Smooth muscle cell (in vitro differentiated cells): ENCODE measurements around the gene C11orf91. TPM values are rescaled to one million over a fixed set of nuclear protein-coding genes. Genes with fewer than 3 reads are reported as not detected.

ENCODE experiments used
- DNase-seq: peaks from one replicate; lab custom pipeline; 2025; ENCODE audit not compliant: unreplicated experiment; lab: John Stamatoyannopoulos, UW
- H2AFZ ChIP-seq: fragments of 200-600 bp; sonication (generic); 2 replicates; pipeline ENCODE4 v1.6.0; 2016; ENCODE audit warnings: antibody characterized with exemption, low read depth, mild to moderate bottlenecking
- H3F3A ChIP-seq: fragments of 200-600 bp; sonication (generic); 2 replicates; pipeline ENCODE4 v1.6.0; 2017; ENCODE audit warnings: antibody characterized with exemption, low read depth
- H3K27ac ChIP-seq: fragments of 200-600 bp; sonication (generic); 2 replicates; pipeline ENCODE4 v1.5.1; 2016; ENCODE audit warnings: low read depth, mild to moderate bottlenecking
- H3K27me3 ChIP-seq: fragments of 200-600 bp; sonication (generic); 2 replicates; pipeline ENCODE4 v1.6.1; 2016; ENCODE audit warnings: low read depth, mild to moderate bottlenecking
- H3K36me3 ChIP-seq: fragments of 200-600 bp; sonication (generic); 2 replicates; pipeline ENCODE4 v1.5.1; 2016; ENCODE audit warnings: low read depth
- H3K4me1 ChIP-seq: fragments of 200-600 bp; sonication (generic); 2 replicates; pipeline ENCODE4 v1.5.1; 2016; ENCODE audit warnings: low read depth
- H3K4me2 ChIP-seq: fragments of 200-600 bp; sonication (generic); 2 replicates; pipeline ENCODE4 v1.6.0; 2016; ENCODE audit warnings: mild to moderate bottlenecking
- H3K4me3 ChIP-seq: fragments of 200-600 bp; sonication (generic); 2 replicates; pipeline ENCODE4 v1.5.1; 2016; ENCODE audit warnings: mild to moderate bottlenecking
- H3K79me2 ChIP-seq: fragments of 200-600 bp; sonication (generic); 2 replicates; pipeline ENCODE4 v1.6.0; 2016; ENCODE audit warnings: low read depth, mild to moderate bottlenecking
- H3K9ac ChIP-seq: fragments of 200-600 bp; sonication (generic); 2 replicates; pipeline ENCODE4 v1.6.0; 2016; ENCODE audit warnings: low read depth
- H3K9me3 ChIP-seq: fragments of 200-600 bp; sonication (generic); replicated peaks from 2 replicates; pipeline ENCODE4 v1.5.1; 2016; ENCODE audit warnings: low read depth
- H4K20me1 ChIP-seq: fragments of 200-600 bp; sonication (generic); 2 replicates; pipeline ENCODE4 v1.6.0; 2016; ENCODE audit warnings: low read depth
- WGBS: methylation state at CpG from one replicate; pipeline ENCODE4 v1.1.7; 2016; ENCODE audit warnings: low lambda C conversion rate; 5-methylcytosine and 5-hydroxymethylcytosine counted together
- polyA plus RNA-seq: library from polyadenylated mRNA; unstranded; fragments of >200 nt; fragmentation: Nextera tagmentation; extraction: Ambion mirVana; gene quantifications from 2 replicates; pipeline ENCODE4 v1.2.1, GENCODE V29; 2016
- total RNA-seq: library from RNA; depleted of rRNA; stranded (reverse); fragments of >200 nt; gene quantifications from 2 replicates; pipeline ENCODE4 v1.2.3, GENCODE V29; 2014
- TF ChIP-seq, protein P1 (sequence below): fragments of 200-600 bp; sonication (generic); IDR thresholded peaks from 2 replicates; pipeline ENCODE4 v1.5.1; 2017; ENCODE audit warnings: borderline replicate concordance, mild to moderate bottlenecking, antibody characterized with exemption; ENCODE audit not compliant: insufficient read depth, poor library complexity, severe bottlenecking

C11orf91 gene
- total and polyA plus RNA-seq, 2 experiments from 2014 or later, result 0.57 TPM; not detected in 1

DNA sequence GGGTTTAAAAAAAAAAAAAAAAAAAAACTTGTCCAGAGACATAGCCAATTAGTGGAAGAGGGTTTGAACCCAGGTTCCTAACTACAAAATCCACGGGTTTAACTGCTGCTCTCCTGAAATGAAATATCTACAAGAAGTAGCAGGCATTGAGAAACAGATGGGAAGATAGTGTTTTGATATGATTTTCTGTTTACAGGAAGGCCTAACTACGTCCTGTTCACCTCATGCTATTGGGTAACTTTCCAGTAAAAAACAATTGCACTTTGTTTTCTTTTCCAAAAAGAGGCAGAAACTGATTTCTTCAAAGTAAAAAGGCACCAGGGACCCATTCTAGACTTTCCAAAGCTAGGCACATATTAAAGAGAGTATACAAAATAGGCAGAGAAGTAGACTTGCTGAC lies 5.9 kb upstream of the C11orf91 start:
- H3K9ac ChIP-seq, result no peak overlapping the region
- TF ChIP-seq, protein P1, sequence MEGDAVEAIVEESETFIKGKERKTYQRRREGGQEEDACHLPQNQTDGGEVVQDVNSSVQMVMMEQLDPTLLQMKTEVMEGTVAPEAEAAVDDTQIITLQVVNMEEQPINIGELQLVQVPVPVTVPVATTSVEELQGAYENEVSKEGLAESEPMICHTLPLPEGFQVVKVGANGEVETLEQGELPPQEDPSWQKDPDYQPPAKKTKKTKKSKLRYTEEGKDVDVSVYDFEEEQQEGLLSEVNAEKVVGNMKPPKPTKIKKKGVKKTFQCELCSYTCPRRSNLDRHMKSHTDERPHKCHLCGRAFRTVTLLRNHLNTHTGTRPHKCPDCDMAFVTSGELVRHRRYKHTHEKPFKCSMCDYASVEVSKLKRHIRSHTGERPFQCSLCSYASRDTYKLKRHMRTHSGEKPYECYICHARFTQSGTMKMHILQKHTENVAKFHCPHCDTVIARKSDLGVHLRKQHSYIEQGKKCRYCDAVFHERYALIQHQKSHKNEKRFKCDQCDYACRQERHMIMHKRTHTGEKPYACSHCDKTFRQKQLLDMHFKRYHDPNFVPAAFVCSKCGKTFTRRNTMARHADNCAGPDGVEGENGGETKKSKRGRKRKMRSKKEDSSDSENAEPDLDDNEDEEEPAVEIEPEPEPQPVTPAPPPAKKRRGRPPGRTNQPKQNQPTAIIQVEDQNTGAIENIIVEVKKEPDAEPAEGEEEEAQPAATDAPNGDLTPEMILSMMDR, result no peak
- no peaks in the 10 kb centered on the region for H3F3A ChIP-seq
- no peak overlapping the region for H3K27ac ChIP-seq
- H3K79me2 ChIP-seq, result no peaks in the 10 kb centered on the region
- peaks cover 29% of the 10 kb centered on the region for H3K36me3 ChIP-seq
- peaks cover 6% of the 10 kb centered on the region for H3K4me1 ChIP-seq
- DNase-seq, result no peak
- peaks cover 29% of the 10 kb centered on the region for H4K20me1 ChIP-seq
- no peak overlapping the region for H3K4me2 ChIP-seq
- no peak overlapping the region for H3K4me3 ChIP-seq
- whole genome bisulfite sequencing, result 96% methylated on average over 2 of the region's 2 CpGs
- H3K27me3 ChIP-seq, result no peaks in the 10 kb centered on the region
- H2AFZ ChIP-seq, result no peak overlapping the region
- H3K9me3 ChIP-seq, result no peaks in the 10 kb centered on the region

DNA sequence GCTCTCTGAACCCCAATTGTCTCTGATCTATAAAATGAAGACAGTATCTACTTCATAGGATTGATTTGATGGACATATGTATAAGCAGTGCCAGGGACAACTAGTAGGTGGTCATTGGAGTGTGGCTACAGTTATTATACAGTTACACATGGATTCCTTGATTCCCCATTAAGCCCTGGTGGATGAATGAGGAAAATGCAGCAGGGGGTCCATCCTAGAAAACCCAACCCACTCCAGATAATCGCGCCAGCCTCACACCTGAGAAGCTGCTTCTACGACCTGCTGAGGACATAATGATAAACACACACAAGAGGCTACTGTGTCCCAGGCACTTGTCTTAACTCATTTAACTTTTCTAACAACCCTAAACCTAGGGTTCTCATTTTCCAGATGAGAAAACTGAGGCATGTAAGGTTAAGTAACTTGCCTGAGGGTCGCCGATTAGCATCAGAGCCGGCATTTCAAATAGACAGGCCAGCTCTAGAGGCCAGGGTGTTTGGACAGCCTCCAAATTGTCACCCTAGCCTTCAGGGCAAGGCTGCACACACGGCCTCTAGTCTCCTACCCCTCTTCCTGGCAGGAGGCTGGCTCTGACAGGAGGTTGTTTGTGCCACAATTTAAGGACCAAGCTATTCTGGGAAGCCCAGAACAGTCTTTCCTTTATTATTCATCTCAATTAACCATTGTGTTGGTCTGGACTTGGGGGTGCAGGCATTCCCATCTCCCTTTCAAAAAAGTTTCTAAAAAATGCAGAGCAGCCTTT lies 3.8 kb upstream of the C11orf91 start:
- Histone ChIP-seq H3K36me3 (peaks cover 16% of the 10 kb centered on the region), H3K27me3 (no peaks in the 10 kb centered on the region), H2AFZ (no peak overlapping the region), H3K4me3 (no peak overlapping the region), H3K9me3 (no peaks in the 10 kb centered on the region), H3K4me2 (no peak overlapping the region), H3K79me2 (no peaks in the 10 kb centered on the region), H3K27ac (no peak overlapping the region), H4K20me1 (peaks cover 10% of the 10 kb centered on the region), H3K9ac (no peak overlapping the region), H3K4me1 (peaks cover 19% of the 10 kb centered on the region), H3F3A (peaks cover 7% of the 10 kb centered on the region)
- WGBS, result 89% methylated on average over 7 of the region's 7 CpGs
- TF ChIP-seq, protein P1, result no peak
- DNase-seq, result no peak

DNA sequence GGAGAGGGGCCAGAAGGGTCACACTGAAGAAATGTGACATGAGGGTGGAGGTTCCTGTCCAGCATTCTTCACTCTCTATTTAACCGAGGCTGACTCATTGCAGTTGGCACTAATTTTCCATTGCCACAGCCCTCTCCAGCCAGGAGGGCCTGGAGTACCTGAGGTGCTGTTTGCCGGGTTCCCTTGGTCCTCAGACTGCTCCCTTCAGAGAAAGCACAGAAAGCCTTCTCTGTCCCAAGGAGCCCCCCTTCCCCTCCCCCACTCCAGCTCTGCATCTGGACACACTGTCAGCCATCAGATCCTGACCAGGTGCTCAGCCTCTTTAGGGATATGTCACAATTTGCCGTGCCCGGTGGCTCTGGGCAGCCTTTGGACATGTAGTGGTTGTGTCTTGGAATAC lies 3.2 kb upstream of the C11orf91 start:
- H3K36me3 ChIP-seq, result peaks cover 10% of the 10 kb centered on the region
- DNase-seq, result no peak
- peaks cover 4% of the 10 kb centered on the region for H4K20me1 ChIP-seq
- H3K27ac ChIP-seq, result no peak overlapping the region
- H3F3A ChIP-seq, result peaks cover 9% of the 10 kb centered on the region
- no peak overlapping the region for H3K9ac ChIP-seq
- no peak overlapping the region for H3K4me2 ChIP-seq
- H3K27me3 ChIP-seq, result no peaks in the 10 kb centered on the region
- H2AFZ ChIP-seq, result no peak overlapping the region
- no peaks in the 10 kb centered on the region for H3K9me3 ChIP-seq
- TF ChIP-seq, protein P1, result no peak
- no peaks in the 10 kb centered on the region for H3K79me2 ChIP-seq
- no peak overlapping the region for H3K4me3 ChIP-seq
- WGBS, result 85% methylated on average over 4 of the region's 4 CpGs
- H3K4me1 ChIP-seq, result peaks cover 20% of the 10 kb centered on the region

DNA sequence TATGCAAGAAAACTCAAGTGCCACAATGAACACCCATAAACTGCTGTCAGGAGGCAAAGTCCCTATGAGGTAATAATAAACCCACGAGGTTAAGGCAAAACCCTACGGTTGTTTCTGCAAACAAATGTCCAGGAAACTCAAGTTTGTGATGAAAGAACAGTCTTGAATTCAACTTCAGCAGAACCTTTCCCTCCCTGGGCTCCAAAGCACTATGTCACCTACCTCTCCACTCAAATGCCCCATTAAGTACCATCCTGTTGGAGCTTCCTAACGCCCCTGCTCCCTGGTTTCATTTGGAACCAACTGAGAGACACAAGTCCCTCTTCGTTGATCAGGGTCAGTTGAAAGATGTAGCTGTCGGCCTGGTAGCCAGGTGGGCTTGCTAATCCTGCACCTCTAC lies 2.6 kb upstream of the C11orf91 start:
- H3K9me3 ChIP-seq, result no peaks in the 10 kb centered on the region
- TF ChIP-seq, protein P1, result no peak
- peaks cover 6% of the 10 kb centered on the region for H3K36me3 ChIP-seq
- no peak overlapping the region for H2AFZ ChIP-seq
- H3K4me2 ChIP-seq, result no peak overlapping the region
- H3K9ac ChIP-seq, result no peak overlapping the region
- H3K4me3 ChIP-seq, result no peak overlapping the region
- H3K27me3 ChIP-seq, result no peaks in the 10 kb centered on the region
- WGBS, result 89% methylated on average over 5 of the region's 5 CpGs
- peak overlapping the region; percentile 85 for H3K27ac ChIP-seq
- peaks cover 20% of the 10 kb centered on the region for H3K4me1 ChIP-seq
- DNase-seq, result no peak
- H4K20me1 ChIP-seq, result no peaks in the 10 kb centered on the region
- peaks cover 9% of the 10 kb centered on the region for H3F3A ChIP-seq
- H3K79me2 ChIP-seq, result no peaks in the 10 kb centered on the region
